ENCODE measurements around the gene GPR139.

Gene GPR139

DNA sequence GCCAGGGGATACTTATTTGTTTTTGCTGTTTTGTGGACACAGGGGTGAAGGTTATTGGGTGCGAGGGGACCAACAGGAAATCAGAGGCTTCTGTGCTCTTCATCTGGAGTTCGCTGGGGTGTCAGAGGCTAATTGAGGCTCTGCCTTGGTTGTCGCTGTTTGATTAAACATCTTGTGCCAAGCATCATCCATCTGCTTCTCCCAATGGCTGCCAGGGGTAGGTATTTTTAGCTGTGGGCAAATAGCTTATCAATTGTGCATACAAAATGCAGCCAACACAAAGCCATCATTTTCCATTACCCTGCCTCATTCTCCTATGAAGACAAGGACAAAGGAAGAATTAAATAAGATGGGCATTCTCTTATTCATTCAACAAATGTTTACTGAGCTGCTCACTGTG lies 27.8 kb downstream of the GPR139 start:
- no peak for ATAC-seq (replicated peaks; ENCODE audit: extremely low read depth, poor library complexity, severe bottlenecking)
- Mint-ChIP-seq H3K27me3 (peaks cover 10% of the 10 kb centered on the region), H3K4me1 (no peaks in the 10 kb centered on the region)

DNA sequence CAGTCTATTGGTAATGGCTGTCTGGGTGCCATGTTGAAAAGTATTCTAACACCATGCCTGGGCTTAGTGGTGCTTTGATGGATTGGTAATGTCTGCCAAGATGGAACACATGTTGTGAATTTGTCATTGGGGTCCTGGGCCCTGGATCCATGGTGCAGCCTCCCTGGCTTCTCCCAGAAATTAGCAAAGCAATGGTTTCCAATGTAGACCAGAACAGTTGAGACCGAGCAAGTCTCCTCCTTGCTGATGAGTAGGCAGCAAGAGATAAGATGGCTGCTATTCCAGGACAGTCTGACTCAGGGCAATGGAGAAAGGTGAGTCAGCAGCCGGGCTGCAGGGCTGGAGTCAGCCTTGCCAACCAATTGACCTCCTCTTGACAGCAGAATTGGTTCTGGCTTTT lies 30.8 kb downstream of the GPR139 start:
- Mint-ChIP-seq H3K9me3 (no peaks in the 10 kb centered on the region), H3K4me3 (no peak overlapping the region), H3K36me3 (ENCODE audit: insufficient read depth) (no peaks in the 10 kb centered on the region), H3K4me1 (no peaks in the 10 kb centered on the region), H3K27ac (ENCODE audit: low read depth) (no peak overlapping the region), H3K27me3 (no peaks in the 10 kb centered on the region)
- DNase-seq (ENCODE audit: low spot score in 2 of 2) = no peak
- ATAC-seq (replicated peaks; ENCODE audit: extremely low read depth, poor library complexity, severe bottlenecking) = no peak

More for the DNA sequence above, 27.8 kb downstream of the GPR139 start:
- no peaks in the 10 kb centered on the region for H3K36me3 Mint-ChIP-seq (ENCODE audit: insufficient read depth)
- H3K27ac Mint-ChIP-seq (ENCODE audit: low read depth) = no peak overlapping the region
- no peak overlapping the region for H3K4me3 Mint-ChIP-seq
- DNase-seq (ENCODE audit: low spot score in 2 of 2) = no peak
- H3K9me3 Mint-ChIP-seq = no peaks in the 10 kb centered on the region

DNA sequence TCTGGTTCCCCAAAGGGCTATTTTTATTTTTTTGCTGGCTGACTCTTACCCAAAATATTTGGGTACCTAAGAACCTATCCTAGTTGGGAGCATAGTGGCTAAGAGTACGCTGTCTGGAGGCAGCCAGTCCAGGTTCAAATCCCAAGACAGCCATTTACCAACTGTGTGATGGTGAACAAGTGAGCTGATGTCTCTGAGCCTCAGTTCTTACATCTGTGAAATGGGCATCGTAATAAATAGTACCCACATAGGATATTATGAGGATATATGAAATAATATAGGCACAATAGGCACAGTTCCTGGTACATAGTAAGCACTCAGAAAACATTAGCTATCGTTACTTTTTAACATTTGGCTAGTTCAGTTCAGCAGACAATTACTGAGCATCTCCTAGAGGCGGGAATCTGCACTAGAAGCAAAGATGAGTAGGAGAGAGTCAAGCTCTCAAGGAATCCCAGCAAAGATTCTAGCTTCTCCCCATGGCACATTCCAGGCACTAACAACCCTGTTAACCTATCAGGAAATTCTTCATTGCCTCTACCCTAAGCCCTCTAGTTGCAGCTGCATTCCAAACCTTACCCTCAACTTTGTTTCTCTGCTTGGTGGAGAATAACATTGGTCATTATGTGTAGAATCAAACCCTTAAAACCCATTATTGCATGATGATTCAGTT lies 31.6 kb downstream of the GPR139 start:
- no peak for DNase-seq (ENCODE audit: low spot score in 2 of 2)
- Mint-ChIP-seq H3K36me3 (ENCODE audit: insufficient read depth) (no peaks in the 10 kb centered on the region), H3K9me3 (peaks cover under 1% of the 10 kb centered on the region), H3K4me1 (no peaks in the 10 kb centered on the region), H3K4me3 (no peak overlapping the region), H3K27me3 (peaks cover 3% of the 10 kb centered on the region), H3K27ac (ENCODE audit: low read depth) (no peak overlapping the region)
- no peak for ATAC-seq (replicated peaks; ENCODE audit: extremely low read depth, poor library complexity, severe bottlenecking)

DNA sequence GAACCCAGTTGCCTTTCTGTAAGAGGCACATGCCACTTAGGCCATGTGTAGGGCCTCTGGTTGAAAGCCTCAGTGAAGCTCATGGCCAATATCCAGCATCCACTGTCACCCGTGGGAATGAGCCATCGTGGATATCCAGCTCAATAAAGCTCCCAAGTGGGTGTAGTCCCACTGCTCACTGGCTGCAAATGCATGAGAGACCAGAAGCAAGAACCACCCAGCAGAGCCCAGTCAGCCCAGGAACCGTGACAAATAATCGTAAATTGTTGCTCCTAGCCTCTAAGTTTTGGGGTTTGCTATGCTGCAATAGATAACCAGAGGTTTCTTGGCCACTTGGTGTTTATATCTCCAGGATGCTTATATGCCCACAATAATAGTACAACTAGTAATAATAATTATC lies 33.7 kb downstream of the GPR139 start:
- no peaks in the 10 kb centered on the region for H3K36me3 Mint-ChIP-seq (ENCODE audit: insufficient read depth)
- H3K27me3 Mint-ChIP-seq = peaks cover 10% of the 10 kb centered on the region
- H3K4me1 Mint-ChIP-seq = no peaks in the 10 kb centered on the region
- DNase-seq (ENCODE audit: low spot score in 2 of 2) (no peak), ATAC-seq (replicated peaks; ENCODE audit: extremely low read depth, poor library complexity, severe bottlenecking) (no peak)
- peaks cover 12% of the 10 kb centered on the region for H3K9me3 Mint-ChIP-seq
- no peak overlapping the region for H3K4me3 Mint-ChIP-seq
- H3K27ac Mint-ChIP-seq (ENCODE audit: low read depth) = no peak overlapping the region

DNA sequence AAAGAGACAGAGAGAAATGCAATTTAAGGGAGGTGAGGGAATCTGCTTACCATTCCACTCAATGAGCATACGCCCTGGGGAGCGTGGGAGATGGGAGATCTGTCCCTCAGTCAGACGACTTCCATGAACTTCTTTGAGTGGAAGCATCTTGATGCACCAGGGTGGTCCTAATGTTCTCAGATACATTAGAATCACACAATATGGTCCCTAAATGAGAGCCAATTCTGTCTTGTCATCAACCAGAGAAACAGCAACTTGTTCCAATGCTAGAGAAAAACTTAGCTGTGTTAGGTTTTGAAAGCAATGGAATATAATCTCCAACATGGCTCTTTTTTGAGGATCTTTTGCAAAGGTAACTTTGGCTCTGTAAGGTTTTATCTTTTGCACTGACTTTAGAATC lies 44.1 kb downstream of the GPR139 start:
- Mint-ChIP-seq H3K27ac (ENCODE audit: low read depth) (no peak overlapping the region), H3K4me1 (no peaks in the 10 kb centered on the region), H3K36me3 (ENCODE audit: insufficient read depth) (no peaks in the 10 kb centered on the region), H3K4me3 (no peak overlapping the region), H3K27me3 (peaks cover 19% of the 10 kb centered on the region), H3K9me3 (peaks cover 11% of the 10 kb centered on the region)
- ATAC-seq (replicated peaks; ENCODE audit: extremely low read depth, poor library complexity, severe bottlenecking) = no peak
- DNase-seq (ENCODE audit: low spot score in 2 of 2) = no peak

DNA sequence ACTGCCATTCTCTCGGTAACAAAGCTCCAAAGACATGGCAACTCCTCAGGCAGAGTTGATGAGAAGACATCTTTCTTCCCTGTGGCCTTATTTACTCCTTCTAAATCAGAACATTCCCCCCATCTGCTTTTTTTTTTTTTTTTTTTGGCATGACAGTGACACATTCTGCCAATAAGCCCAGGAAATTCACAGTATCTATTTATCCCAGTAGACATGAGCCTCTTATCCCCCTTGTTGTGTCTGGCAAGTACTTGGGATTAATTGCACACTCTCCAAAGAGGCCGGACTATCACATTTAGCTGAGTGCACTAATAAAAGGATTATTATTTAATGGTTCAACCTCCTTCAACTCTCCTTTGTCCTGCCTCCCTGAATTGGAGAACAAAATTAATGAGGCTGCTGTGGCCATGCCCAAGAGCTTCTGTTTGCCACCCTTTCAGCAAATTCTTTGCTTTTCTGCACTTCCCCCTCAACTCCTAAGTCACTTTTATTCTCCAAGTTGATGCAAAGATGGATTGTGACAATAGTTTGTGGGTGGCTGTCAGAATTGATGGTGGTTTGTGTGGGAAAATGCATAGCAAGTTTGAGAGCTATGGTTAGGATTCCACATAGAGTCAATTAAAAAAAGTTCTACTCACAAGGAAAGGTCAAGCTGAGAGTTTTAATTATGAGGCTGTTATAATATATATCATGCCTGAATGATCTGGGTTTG lies 47.2 kb downstream of the GPR139 start:
- DNase-seq (ENCODE audit: low spot score in 2 of 2) (no peak), ATAC-seq (replicated peaks; ENCODE audit: extremely low read depth, poor library complexity, severe bottlenecking) (no peak)
- no peak overlapping the region for H3K27ac Mint-ChIP-seq (ENCODE audit: low read depth)
- H3K36me3 Mint-ChIP-seq (ENCODE audit: insufficient read depth) = no peaks in the 10 kb centered on the region
- peaks cover 21% of the 10 kb centered on the region for H3K27me3 Mint-ChIP-seq
- H3K9me3 Mint-ChIP-seq = peaks cover 10% of the 10 kb centered on the region
- H3K4me1 Mint-ChIP-seq = no peaks in the 10 kb centered on the region
- no peak overlapping the region for H3K4me3 Mint-ChIP-seq

DNA sequence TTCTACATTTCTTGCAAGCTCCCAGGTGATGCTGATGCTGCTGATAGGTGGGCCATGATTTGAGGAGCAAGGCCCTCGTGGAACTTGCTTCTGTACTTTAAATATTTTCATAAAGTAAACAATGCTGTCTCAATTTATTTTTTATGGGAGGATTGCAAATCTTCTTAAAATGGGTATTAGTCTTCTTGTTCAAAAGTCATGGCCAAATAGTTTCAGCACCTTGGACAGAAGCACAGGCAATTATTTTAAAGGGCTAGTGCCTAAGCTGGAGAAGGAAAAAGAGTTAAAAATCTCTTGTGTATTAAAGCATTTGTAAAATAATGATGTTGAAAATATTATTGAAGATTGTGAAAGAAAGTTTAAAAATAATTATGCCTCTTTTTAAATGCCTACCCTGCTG lies 50.5 kb downstream of the GPR139 start:
- Mint-ChIP-seq H3K4me1 (no peaks in the 10 kb centered on the region), H3K27me3 (peaks cover 21% of the 10 kb centered on the region), H3K36me3 (ENCODE audit: insufficient read depth) (peaks cover 1% of the 10 kb centered on the region), H3K27ac (ENCODE audit: low read depth) (no peak overlapping the region), H3K9me3 (peaks cover 8% of the 10 kb centered on the region), H3K4me3 (no peak overlapping the region)
- no peak for ATAC-seq (replicated peaks; ENCODE audit: extremely low read depth, poor library complexity, severe bottlenecking)
- DNase-seq (ENCODE audit: low spot score in 2 of 2) = no peak

DNA sequence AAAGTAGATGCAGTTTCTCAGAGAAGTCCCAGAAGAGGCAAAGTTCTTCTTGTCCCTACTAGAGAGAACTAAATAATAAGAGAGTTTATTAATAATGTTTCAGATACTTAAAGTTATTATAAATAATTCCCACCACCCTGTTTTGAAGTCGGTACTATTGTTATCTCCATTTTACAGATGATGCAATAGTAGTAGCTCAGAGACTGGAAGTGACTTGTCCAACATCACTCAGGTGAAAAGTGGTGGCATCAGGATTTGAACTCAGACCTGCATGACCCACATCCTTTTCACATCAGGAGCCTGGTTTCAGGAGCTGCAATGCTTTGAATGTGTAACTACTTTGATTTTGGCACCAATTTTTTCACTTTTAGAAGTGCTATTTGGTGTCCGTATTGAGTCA lies 52.7 kb downstream of the GPR139 start:
- Mint-ChIP-seq H3K27me3 (peaks cover 12% of the 10 kb centered on the region), H3K4me3 (no peak overlapping the region), H3K36me3 (ENCODE audit: insufficient read depth) (peaks cover 1% of the 10 kb centered on the region), H3K4me1 (no peaks in the 10 kb centered on the region), H3K9me3 (peaks cover 8% of the 10 kb centered on the region), H3K27ac (ENCODE audit: low read depth) (no peak overlapping the region)
- ATAC-seq (replicated peaks; ENCODE audit: extremely low read depth, poor library complexity, severe bottlenecking) (no peak), DNase-seq (ENCODE audit: low spot score in 2 of 2) (no peak)

DNA sequence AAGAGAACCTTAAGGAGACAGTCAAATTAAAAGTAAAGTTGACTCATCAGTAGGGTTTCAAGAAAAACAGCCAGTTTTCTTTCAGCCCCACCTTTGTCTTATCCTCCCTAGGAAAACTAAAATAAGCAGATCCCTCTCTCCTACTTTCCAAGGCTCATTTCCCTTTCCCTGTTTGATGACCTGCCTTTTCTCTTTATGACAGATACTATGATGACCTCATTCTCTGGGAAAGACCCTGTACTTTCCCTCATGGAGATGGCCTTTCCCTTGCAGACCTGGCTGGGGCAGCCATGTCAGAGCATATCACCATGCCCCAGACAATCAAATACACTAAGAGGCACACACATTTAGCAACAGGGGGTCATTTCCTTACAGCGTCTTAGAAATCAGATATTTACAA lies 53.6 kb downstream of the GPR139 start:
- Mint-ChIP-seq H3K4me1 (no peaks in the 10 kb centered on the region), H3K36me3 (ENCODE audit: insufficient read depth) (peaks cover 1% of the 10 kb centered on the region), H3K27ac (ENCODE audit: low read depth) (no peak overlapping the region), H3K27me3 (peaks cover 10% of the 10 kb centered on the region), H3K4me3 (no peak overlapping the region), H3K9me3 (peaks cover 8% of the 10 kb centered on the region)
- no peak for ATAC-seq (replicated peaks; ENCODE audit: extremely low read depth, poor library complexity, severe bottlenecking)
- DNase-seq (ENCODE audit: low spot score in 2 of 2) = no peak

DNA sequence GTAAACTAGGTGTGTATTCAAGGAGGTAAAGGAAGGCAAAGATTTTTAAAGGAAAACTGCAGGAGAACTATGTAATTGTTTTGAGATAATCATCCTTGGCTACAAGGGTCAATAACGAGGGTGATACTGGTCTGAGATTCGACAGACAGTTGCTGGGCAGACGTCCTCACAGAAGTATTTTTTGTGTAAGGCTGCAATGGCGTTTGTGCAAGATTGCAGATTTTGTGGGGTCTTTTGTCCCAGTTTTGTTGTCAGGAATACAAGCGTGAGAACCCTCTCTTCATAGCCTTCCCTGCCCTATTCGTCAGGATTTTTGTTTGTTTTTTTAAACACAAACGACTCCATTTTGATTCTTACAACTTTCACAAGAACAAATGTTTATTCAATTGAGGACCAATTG lies 57.5 kb downstream of the GPR139 start:
- Mint-ChIP-seq H3K27ac (ENCODE audit: low read depth) (no peak overlapping the region), H3K27me3 (peaks cover 9% of the 10 kb centered on the region), H3K9me3 (no peaks in the 10 kb centered on the region), H3K4me3 (no peak overlapping the region), H3K36me3 (ENCODE audit: insufficient read depth) (peaks cover 1% of the 10 kb centered on the region), H3K4me1 (no peaks in the 10 kb centered on the region)
- ATAC-seq (replicated peaks; ENCODE audit: extremely low read depth, poor library complexity, severe bottlenecking) = no peak
- DNase-seq (ENCODE audit: low spot score in 2 of 2) = no peak

DNA sequence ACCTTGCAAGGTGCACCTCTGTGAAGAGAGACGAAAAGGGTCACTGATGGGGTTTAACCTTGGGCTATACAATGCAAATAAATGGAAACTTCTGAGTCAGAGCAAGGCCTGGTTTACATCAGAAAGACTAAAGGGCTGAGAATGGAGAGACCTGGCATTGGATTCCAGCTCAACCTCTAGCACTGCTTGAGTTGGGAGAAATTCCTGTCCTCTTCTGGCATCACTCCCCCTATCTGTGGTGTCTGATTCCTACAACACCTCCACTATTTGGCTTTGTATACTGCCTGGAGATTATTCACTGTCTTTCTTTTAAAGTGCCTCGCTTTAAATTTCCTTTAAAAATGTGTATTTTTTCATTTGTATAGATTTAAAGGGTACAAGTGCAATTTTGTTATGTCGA lies 68.8 kb downstream of the GPR139 start:
- H3K27ac Mint-ChIP-seq (ENCODE audit: low read depth) = no peak overlapping the region
- no peaks in the 10 kb centered on the region for H3K4me1 Mint-ChIP-seq
- peaks cover 11% of the 10 kb centered on the region for H3K27me3 Mint-ChIP-seq
- no peaks in the 10 kb centered on the region for H3K36me3 Mint-ChIP-seq (ENCODE audit: insufficient read depth)
- no peaks in the 10 kb centered on the region for H3K9me3 Mint-ChIP-seq
- no peak for DNase-seq (ENCODE audit: low spot score in 2 of 2)
- ATAC-seq (replicated peaks; ENCODE audit: extremely low read depth, poor library complexity, severe bottlenecking) = no peak
- H3K4me3 Mint-ChIP-seq = no peak overlapping the region

DNA sequence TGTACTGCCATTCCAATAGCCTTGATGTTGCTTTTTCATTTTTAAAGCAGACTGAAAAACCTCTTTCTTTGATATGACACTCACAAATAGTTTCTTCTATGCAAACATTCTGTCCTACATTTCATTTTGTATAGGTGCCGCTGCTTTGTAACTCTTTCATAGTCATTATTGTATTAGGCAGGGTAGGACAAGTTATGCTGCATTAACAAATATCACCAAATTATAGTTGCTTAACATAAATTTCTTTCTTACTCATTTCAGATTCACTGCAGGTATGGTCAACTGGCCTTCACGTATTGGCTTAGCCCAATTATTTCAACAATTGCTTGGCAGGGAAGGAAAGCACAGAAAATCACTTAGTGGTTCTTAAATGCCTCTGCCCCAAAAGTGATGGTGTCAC lies 70.8 kb downstream of the GPR139 start:
- Mint-ChIP-seq H3K4me1 (no peaks in the 10 kb centered on the region), H3K27ac (ENCODE audit: low read depth) (no peak overlapping the region), H3K9me3 (no peaks in the 10 kb centered on the region), H3K36me3 (ENCODE audit: insufficient read depth) (no peaks in the 10 kb centered on the region), H3K27me3 (peaks cover 11% of the 10 kb centered on the region), H3K4me3 (no peak overlapping the region)
- no peak for ATAC-seq (replicated peaks; ENCODE audit: extremely low read depth, poor library complexity, severe bottlenecking)
- DNase-seq (ENCODE audit: low spot score in 2 of 2) = no peak

DNA sequence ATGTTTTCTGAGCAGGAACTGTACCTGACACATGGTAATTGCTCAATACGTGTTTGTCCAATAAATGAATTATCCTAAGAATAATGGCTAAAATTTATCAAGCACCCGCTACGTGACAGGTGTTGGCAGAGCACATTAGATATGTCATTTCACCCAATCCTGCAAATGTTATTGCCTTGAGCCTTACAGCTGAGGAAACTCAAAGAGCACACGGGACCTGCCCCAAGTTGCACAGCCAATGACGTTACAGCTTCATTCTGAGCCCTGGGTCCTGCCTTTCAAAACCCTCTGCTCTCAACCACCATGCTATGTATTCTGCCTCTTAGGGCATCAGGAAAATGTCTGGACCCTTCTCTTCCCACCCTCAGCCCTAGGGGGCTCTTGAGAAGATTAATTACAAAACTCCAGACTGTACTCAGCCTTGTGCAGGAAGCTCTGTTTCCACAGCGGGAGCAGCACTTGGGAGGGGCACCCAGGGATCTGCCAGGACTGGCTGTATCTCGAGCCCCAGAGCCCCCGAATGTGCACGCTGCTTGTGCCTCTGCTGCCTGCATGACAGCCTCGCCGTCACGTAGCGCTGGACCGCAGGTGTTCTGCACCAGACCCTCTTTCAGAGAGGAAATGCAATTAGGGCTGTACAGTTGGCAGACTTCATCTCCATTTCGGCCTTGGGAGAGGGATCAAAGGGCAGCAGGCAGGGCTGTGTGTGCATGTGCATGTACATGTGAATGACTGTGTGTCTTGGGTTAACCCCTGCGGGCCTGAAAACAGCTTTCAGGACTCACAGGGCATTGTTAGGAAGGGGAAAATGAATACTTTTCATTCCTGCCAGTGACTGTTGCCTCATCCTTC lies 71.6 kb downstream of the GPR139 start:
- H3K36me3 Mint-ChIP-seq (ENCODE audit: insufficient read depth) = no peaks in the 10 kb centered on the region
- H3K27ac Mint-ChIP-seq (ENCODE audit: low read depth) = no peak overlapping the region
- H3K27me3 Mint-ChIP-seq = peaks cover 11% of the 10 kb centered on the region
- DNase-seq (ENCODE audit: low spot score in 2 of 2) = no peak
- H3K9me3 Mint-ChIP-seq = no peaks in the 10 kb centered on the region
- no peaks in the 10 kb centered on the region for H3K4me1 Mint-ChIP-seq
- H3K4me3 Mint-ChIP-seq = no peak overlapping the region
- ATAC-seq (replicated peaks; ENCODE audit: extremely low read depth, poor library complexity, severe bottlenecking) = no peak

All from central memory CD8-positive, alpha-beta T cell (primary cell).